HCT116 (cell line): ENCODE data around the gene LARP1. TPM values are rescaled to one million over a fixed set of nuclear protein-coding genes. Genes with fewer than 3 reads are reported as not detected.

Experiments
- ATAC-seq: fragments of 200-7000 bp; cut with Tn5 transposase; 2 replicates; pipeline ENCODE4 v1.9.1; 2020; ENCODE audit warnings: mild to moderate bottlenecking, moderate library complexity
- BruUV-seq: library from RNA; stranded (reverse); fragments of 400-500 nt; replicated peaks from 2 replicates; lab custom pipeline; 2021; lab: Mats Ljungman, UMichigan
- CTCF ChIA-PET: fragments of 300-600 bp; sonication (Branson Sonifier 250); formaldehyde crosslinking; loops from one replicate; lab custom pipeline; 2021; ENCODE audit warnings: antibody characterized with exemption; lab: Charles Lee
- POLR2A ChIA-PET: fragments of 300-600, 350-600 bp; sonication (Branson Sonifier 250); formaldehyde crosslinking; loops from one replicate; lab custom pipeline; 2021; ENCODE audit warnings: antibody characterized with exemption; lab: Charles Lee
- RAD21 ChIA-PET, 2 experiments: fragments of 300-600 bp; sonication (Branson Sonifier 250); formaldehyde crosslinking; loops; one replicate each; lab custom pipeline; 2023; ENCODE audit warnings: low total read pairs in 2 of 2; ENCODE audit not compliant: uncharacterized antibody in 2 of 2, unreplicated experiment in 2 of 2, low non-redundant PET in 1 of 2; lab: Charles Lee
- DNase-seq: peaks from one replicate; pipeline ENCODE4 v3.0.0-alpha.2; 2010; ENCODE audit warnings: low read depth, low spot score
- H2AFZ ChIP-seq: fragments of 200-600 bp; shearing (Covaris generic), sonication (generic); 2 replicates; pipeline ENCODE4 v1.6.1; 2017; ENCODE audit warnings: low read depth, mixed run types, mixed read lengths, antibody characterized with exemption, low read length; ENCODE audit not compliant: poor library complexity, severe bottlenecking
- H3K27ac ChIP-seq: 2 replicates; pipeline ENCODE4 v1.5.1; 2012; ENCODE audit warnings: low read depth, low read length
- H3K27me3 ChIP-seq: fragments of 200-600 bp; sonication (generic); 2 replicates; pipeline ENCODE4 v1.6.1; 2016; ENCODE audit warnings: mixed run types, low read length, mixed read lengths; ENCODE audit not compliant: insufficient read depth
- H3K36me3 ChIP-seq, 2 experiments: fragments of 200-500 bp in 1 of 2; fragments of 200-600 bp in 1 of 2; sonication (Bioruptor generic) in 1 of 2; sonication (generic) in 1 of 2; 2 replicates each; pipeline versions ENCODE4 v1.5.1 to v1.6.1; 2014 to 2016; ENCODE audit warnings: low read length in 2 of 2, inconsistent platforms in 1 of 2, mixed read lengths in 1 of 2, mixed run types in 1 of 2; ENCODE audit not compliant: insufficient read depth in 2 of 2, control insufficient read depth in 1 of 2
- H3K4me1 ChIP-seq, 2 experiments: fragments of 200-600 bp in 1 of 2; sonication (generic) in 1 of 2; 2 replicates each; pipeline versions ENCODE4 v1.5.1 to v1.6.1; 2012 to 2017; ENCODE audit warnings: low read length in 2 of 2, inconsistent platforms in 1 of 2, mild to moderate bottlenecking in 1 of 2, mixed read lengths in 1 of 2, mixed run types in 1 of 2, moderate library complexity in 1 of 2; ENCODE audit not compliant: insufficient read depth in 2 of 2, control insufficient read depth in 1 of 2
- H3K4me2 ChIP-seq: fragments of 200-600 bp; sonication (generic); 2 replicates; pipeline ENCODE4 v1.6.1; 2017; ENCODE audit warnings: mixed run types, low read length, mixed read lengths
- H3K4me3 ChIP-seq, 2 experiments: fragments of 200-600 bp in 1 of 2; sonication (generic) in 1 of 2; replicated peaks in 1 of 2; 2 replicates each; pipeline ENCODE4 v1.5.1; 2011 to 2016; ENCODE audit warnings: low read length in 2 of 2, control low read depth in 1 of 2, low read depth in 1 of 2, mild to moderate bottlenecking in 1 of 2, mixed read lengths in 1 of 2, mixed run types in 1 of 2
- H3K79me2 ChIP-seq: fragments of 200-600 bp; sonication (generic); 2 replicates; pipeline ENCODE4 v1.6.1; 2017; ENCODE audit warnings: mild to moderate bottlenecking, mixed run types, low read length, moderate library complexity, mixed read lengths; ENCODE audit not compliant: insufficient read depth
- H3K9ac ChIP-seq: fragments of 200-600 bp; sonication (generic); 2 replicates; pipeline ENCODE4 v1.6.1; 2016; ENCODE audit warnings: low read length, mixed read lengths
- H3K9me2 ChIP-seq: fragments of 200-600 bp; sonication (generic), shearing (Covaris generic); 2 replicates; pipeline ENCODE4 v1.6.1; 2017; ENCODE audit warnings: mixed run types, mild to moderate bottlenecking, moderate library complexity; ENCODE audit not compliant: insufficient read depth
- H3K9me3 ChIP-seq, 2 experiments: fragments of 200-500 bp in 1 of 2; fragments of 200-600 bp in 1 of 2; sonication (Bioruptor generic) in 1 of 2; sonication (generic) in 1 of 2; 2 replicates each; pipeline ENCODE4 v1.6.1; 2014 to 2017; ENCODE audit warnings: low read length in 2 of 2, mixed read lengths in 2 of 2, inconsistent platforms in 1 of 2, low read depth in 1 of 2, mild to moderate bottlenecking in 1 of 2, mixed run types in 1 of 2, moderate library complexity in 1 of 2; ENCODE audit not compliant: control insufficient read depth in 1 of 2, insufficient read depth in 1 of 2
- H4K20me1 ChIP-seq: fragments of 200-600 bp; sonication (generic), shearing (Covaris generic); 2 replicates; pipeline ENCODE4 v1.6.1; 2017; ENCODE audit warnings: mixed run types, mild to moderate bottlenecking, moderate library complexity; ENCODE audit not compliant: insufficient read depth
- CBX3 ChIP-seq: IDR thresholded peaks from 2 replicates; pipeline ENCODE4 v1.6.1; 2012; ENCODE audit warnings: low read depth
- CEBPB ChIP-seq: IDR thresholded peaks from 2 replicates; pipeline ENCODE4 v1.6.1; 2012; ENCODE audit warnings: low read depth
- CTCF ChIP-seq, 3 experiments: fragments of 200-600 bp in 1 of 3; sonication (generic) in 1 of 3; IDR thresholded peaks in 2 of 3; conservative IDR thresholded peaks in 1 of 3; 2 replicates each; pipeline ENCODE4 v1.5.1; 2012 to 2017; ENCODE audit warnings: low read depth in 2 of 3, low read length in 2 of 3, antibody characterized with exemption in 1 of 3, borderline replicate concordance in 1 of 3, control low read depth in 1 of 3, mild to moderate bottlenecking in 1 of 3, mixed read lengths in 1 of 3, mixed run types in 1 of 3, moderate library complexity in 1 of 3; ENCODE audit not compliant: insufficient read depth in 1 of 3
- EGR1 ChIP-seq: IDR thresholded peaks from 2 replicates; pipeline ENCODE4 v1.6.1; 2012; ENCODE audit warnings: low read depth
- ELF1 ChIP-seq: IDR thresholded peaks from 2 replicates; pipeline ENCODE4 v1.6.1; 2012; ENCODE audit warnings: low read depth, borderline replicate concordance
- EZH2 ChIP-seq: fragments of 200-600 bp; sonication (generic); IDR thresholded peaks from 2 replicates; pipeline ENCODE4 v1.6.1; 2017; ENCODE audit warnings: antibody characterized with exemption, mixed run types
- EZH2phosphoT487 ChIP-seq: fragments of 200-600 bp; IDR thresholded peaks from 2 replicates; pipeline ENCODE4 v1.6.1; 2018; ENCODE audit warnings: antibody characterized with exemption, borderline replicate concordance
- MAX ChIP-seq: IDR thresholded peaks from 2 replicates; pipeline ENCODE4 v1.6.1; 2012
- POLR2A ChIP-seq: IDR thresholded peaks from 2 replicates; pipeline ENCODE4 v1.7.0; 2011; ENCODE audit warnings: borderline replicate concordance; ENCODE audit not compliant: insufficient read depth, insufficient read length; ENCODE audit errors: extremely low read depth
- POLR2AphosphoS5 ChIP-seq: IDR thresholded peaks from 2 replicates; pipeline ENCODE4 v1.6.1; 2011; ENCODE audit warnings: mild to moderate bottlenecking, low read depth, low read length, moderate library complexity
- TCF7L2 ChIP-seq: IDR thresholded peaks from 2 replicates; pipeline ENCODE4 v1.7.0; 2011; ENCODE audit warnings: borderline replicate concordance, inconsistent platforms; ENCODE audit not compliant: insufficient read depth, insufficient read length; ENCODE audit errors: extremely low read depth
- ZBTB33 ChIP-seq: IDR thresholded peaks from 2 replicates; pipeline ENCODE4 v1.6.1; 2011; ENCODE audit warnings: mild to moderate bottlenecking, low read length, moderate library complexity; ENCODE audit not compliant: insufficient replicate concordance; ENCODE audit errors: extremely low read depth
- intact Hi-C: fragments of 100-400 bp; cut with micrococcal nuclease; formaldehyde crosslinking; loops from 2 replicates; pipeline ENCODE4 v1.10.0; 2022
- total RNA-seq: library from RNA; stranded (reverse); gene quantifications from one replicate; pipeline ENCODE4 v1.2.1, GENCODE V29; 2021; ENCODE audit not compliant: unreplicated experiment

Gene LARP1
- total RNA-seq, 1 experiment from 2014 or later = 201 TPM

GRCh38 chr5:154857530-154858296 is 102.5 kb downstream of the LARP1 start:
- ChIA-PET RAD21 (no interaction called here), POLR2A (interaction anchor here (0.6 to 2.1 kb wide), 6 partner anchors 8 to 175 kb away, joined by 3 to 7 read pairs (median 3); partner anchors contain the start of gene GEMIN5), CTCF (interaction anchor here (0.6 to 0.9 kb wide), 2 partner anchors 16 to 207 kb away, joined by 3 read pairs; no protein-coding TSS in a partner anchor)
- no peaks in the 10 kb centered on the region for H4K20me1 ChIP-seq
- TF ChIP-seq TCF7L2 = peak; percentile 88
- peak; percentile 81 for TF ChIP-seq POLR2AphosphoS5
- no peak for TF ChIP-seq ELF1
- TF ChIP-seq POLR2A = peak; percentile 68
- H3K27ac ChIP-seq = peak overlapping the region; percentile 94
- DNase-seq = peak; percentile 92
- peak overlapping the region; percentile 80 for H3K4me2 ChIP-seq
- H3K4me1 ChIP-seq = peaks cover 17 to 22% of the 10 kb centered on the region in 2 experiments
- intact Hi-C loops = loop anchor here (2.0 to 10.0 kb wide), 5 partner anchors 25 to 207 kb away; partner anchors contain the start of genes GEMIN5 and LARP1
- no peaks in the 10 kb centered on the region for H3K9me2 ChIP-seq
- H3K27me3 ChIP-seq = no peaks in the 10 kb centered on the region
- peaks cover 43% of the 10 kb centered on the region for H3K79me2 ChIP-seq
- H3K9ac ChIP-seq = peak overlapping the region; percentile 82
- no peaks in the 10 kb centered on the region for H3K36me3 ChIP-seq
- peak overlapping the region; percentile 76 to 95 for H3K4me3 ChIP-seq
- no peak overlapping the region for H2AFZ ChIP-seq
- H3K9me3 ChIP-seq = no peaks in the 10 kb centered on the region
- BruUV-seq = no TSS peak
- peak; percentile 81 for ATAC-seq

- H3K4me2 ChIP-seq = peak within 1 kb of the TSS; percentile 80
- RAD21 ChIA-PET = no interaction called here
- TF ChIP-seq ZBTB33 (peak; percentile 67), EZH2 (no peak), EGR1 (no peak), CBX3 (no peak), TCF7L2 (peak; percentile 32), POLR2AphosphoS5 (peak; percentile 93), MAX (no peak), EZH2phosphoT487 (no peak), CEBPB (no peak), CTCF (IDR thresholded peaks at IDR 0.05 in 2 of 3, conservative IDR thresholded peaks at IDR 0.05 in 1 of 3; ENCODE audit: borderline replicate concordance in 1 of 3, insufficient read depth in 1 of 3, low read depth in 2 of 3, low read length in 2 of 3) (no peak)
Measured at GRCh38 chr5:154858297-154858971, 103.3 kb downstream of the LARP1 start, which contains the start of gene CNOT8. CNOT8 (plus strand) TSS chr5:154858627; CDS start chr5:154863279, 4,652 bp downstream.

More at GRCh38 chr5:154858297-154858971, 103.3 kb downstream of the LARP1 start, which contains the start of gene CNOT8:
- ATAC-seq = peak; percentile 85
- H3K27ac ChIP-seq = peak within 1 kb of the TSS; percentile 94
- H3K9ac ChIP-seq = peak within 1 kb of the TSS; percentile 82
- no peak within 1 kb of the TSS for H2AFZ ChIP-seq
- H4K20me1 ChIP-seq = no peaks in the 10 kb centered on the region
- intact Hi-C loops = loop anchor here (2.0 to 10.0 kb wide), 3 partner anchors 79 to 174 kb away; partner anchors contain the start of genes GEMIN5 and LARP1
- peaks cover 17 to 22% of the 10 kb centered on the region in 2 experiments for H3K4me1 ChIP-seq
- peaks cover 51% of the 10 kb centered on the region for H3K79me2 ChIP-seq
- H3K4me3 ChIP-seq = peak within 1 kb of the TSS; percentile 76 to 95
- H3K9me2 ChIP-seq = no peaks in the 10 kb centered on the region
- ChIA-PET POLR2A (interaction anchor here (0.7 to 2.1 kb wide), 4 partner anchors 29 to 145 kb away, joined by 3 to 7 read pairs (median 5); no protein-coding TSS in a partner anchor), CTCF (no interaction called here)
- no TSS peak for BruUV-seq
- peaks cover 0 to 2% of the 10 kb centered on the region in 2 experiments; a peak in 1 of 4 replicates for H3K36me3 ChIP-seq
- DNase-seq = peak; percentile 94
- H3K27me3 ChIP-seq = no peaks in the 10 kb centered on the region
- no peaks in the 10 kb centered on the region for H3K9me3 ChIP-seq
